ENCODE results near the gene SORL1-AS1.

- TF ChIP-seq CTCF (IDR thresholded peaks at IDR 0.05) = no peak
- no peak for TF ChIP-seq POLR2A (IDR thresholded peaks at IDR 0.05)
Observed at GRCh38 chr11:121406291-121406690, 46.5 kb downstream of the SORL1-AS1 start.

Data from uterus (tissue), 2 donors.